ENCODE data around the gene CAPS. TPM values are rescaled to one million over a fixed set of nuclear protein-coding genes. Genes with fewer than 3 reads are reported as not detected.

The CAPS gene
- total and polyA plus RNA-seq, 12 donors: 7.1 to 146 (median 19.2) TPM

DNA sequence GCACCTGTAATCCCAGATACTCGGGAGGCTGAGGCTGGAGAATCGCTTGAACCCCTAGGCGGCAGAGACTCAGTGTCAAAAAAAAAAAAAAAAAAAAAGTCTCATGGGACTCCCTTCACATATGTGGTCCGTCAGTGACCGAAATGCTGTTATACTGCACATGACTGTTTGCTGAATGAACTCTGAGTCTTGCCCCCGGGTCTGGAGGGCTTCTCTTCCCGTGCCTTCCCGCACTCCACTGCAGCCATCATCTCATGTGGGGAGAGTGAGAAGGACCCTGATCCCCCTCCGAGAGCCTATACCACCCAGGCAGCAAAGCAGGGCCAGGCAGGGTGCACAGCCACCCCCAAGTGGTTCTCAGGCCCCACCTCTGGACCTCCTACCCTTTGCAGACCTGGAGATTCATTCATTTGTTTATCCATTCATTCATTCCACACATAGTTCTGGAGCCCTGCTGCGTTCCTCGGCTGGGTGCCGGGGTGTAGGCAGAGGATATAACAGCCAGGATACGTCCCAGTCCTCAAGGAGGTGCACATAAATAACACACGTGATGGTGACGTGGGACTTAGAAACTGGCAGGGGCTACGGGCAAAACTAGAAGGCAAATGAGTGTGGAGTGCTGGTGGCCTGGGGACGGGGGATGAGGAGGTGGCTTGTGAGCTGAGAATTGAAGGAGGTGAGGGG lies 24.6 kb upstream of the CAPS start:
- TF ChIP-seq, protein P1, sequence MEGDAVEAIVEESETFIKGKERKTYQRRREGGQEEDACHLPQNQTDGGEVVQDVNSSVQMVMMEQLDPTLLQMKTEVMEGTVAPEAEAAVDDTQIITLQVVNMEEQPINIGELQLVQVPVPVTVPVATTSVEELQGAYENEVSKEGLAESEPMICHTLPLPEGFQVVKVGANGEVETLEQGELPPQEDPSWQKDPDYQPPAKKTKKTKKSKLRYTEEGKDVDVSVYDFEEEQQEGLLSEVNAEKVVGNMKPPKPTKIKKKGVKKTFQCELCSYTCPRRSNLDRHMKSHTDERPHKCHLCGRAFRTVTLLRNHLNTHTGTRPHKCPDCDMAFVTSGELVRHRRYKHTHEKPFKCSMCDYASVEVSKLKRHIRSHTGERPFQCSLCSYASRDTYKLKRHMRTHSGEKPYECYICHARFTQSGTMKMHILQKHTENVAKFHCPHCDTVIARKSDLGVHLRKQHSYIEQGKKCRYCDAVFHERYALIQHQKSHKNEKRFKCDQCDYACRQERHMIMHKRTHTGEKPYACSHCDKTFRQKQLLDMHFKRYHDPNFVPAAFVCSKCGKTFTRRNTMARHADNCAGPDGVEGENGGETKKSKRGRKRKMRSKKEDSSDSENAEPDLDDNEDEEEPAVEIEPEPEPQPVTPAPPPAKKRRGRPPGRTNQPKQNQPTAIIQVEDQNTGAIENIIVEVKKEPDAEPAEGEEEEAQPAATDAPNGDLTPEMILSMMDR (IDR thresholded peaks at IDR 0.05): no peak
- no peak for TF ChIP-seq POLR2A (IDR thresholded peaks at IDR 0.05)
- intact Hi-C loops (cut with DNase I): no loop called here
- no peaks in the 10 kb centered on the region for H3K27me3 ChIP-seq
- H3K9me3 ChIP-seq (replicated peaks in 1 of 3): no peaks in the 10 kb centered on the region
- 52 to 60% (median 53%) methylated on average over 16 to 17 of the region's 17 CpGs for WGBS, 4 donors
- peak in 1 of 7 donors; percentile 14 for DNase-seq
- H3K27ac ChIP-seq: no peak overlapping the region
- H3K4me3 ChIP-seq: no peak overlapping the region
- peaks cover 3 to 24% of the 10 kb centered on the region in 2 donors for H3K4me1 ChIP-seq (replicated peaks in 1 of 2)
- no peaks in the 10 kb centered on the region for H3K36me3 ChIP-seq (replicated peaks in 1 of 2)

DNA sequence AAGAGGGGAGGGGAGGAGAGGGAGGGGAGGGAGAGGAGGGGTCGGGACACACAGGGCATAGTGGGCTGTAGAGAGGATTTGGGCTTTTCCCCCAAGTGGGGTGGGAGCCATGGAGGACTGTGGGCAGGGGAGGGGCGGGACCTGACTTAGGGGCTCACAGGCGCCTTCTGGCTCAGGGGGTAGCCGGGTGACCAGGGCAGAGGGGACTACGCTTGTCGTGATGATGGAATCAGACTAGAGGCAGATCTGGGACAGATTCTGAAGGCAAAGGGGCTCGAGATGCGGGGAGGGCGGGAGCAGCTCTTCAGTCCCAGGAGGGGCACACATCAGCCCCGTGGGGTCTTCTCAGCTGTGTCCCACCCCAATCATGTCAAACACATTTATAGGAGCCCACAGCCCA lies 24.0 kb upstream of the CAPS start:
- Histone ChIP-seq H3K27me3 (no peaks in the 10 kb centered on the region), H3K4me3 (no peak overlapping the region), H3K27ac (no peak overlapping the region), H3K36me3 (replicated peaks in 1 of 2) (peaks cover 0 to 6% of the 10 kb centered on the region in 2 donors), H3K4me1 (replicated peaks in 1 of 2) (peaks cover 10 to 30% of the 10 kb centered on the region in 2 donors), H3K9me3 (replicated peaks in 1 of 3) (no peaks in the 10 kb centered on the region)
- TF ChIP-seq, protein P1 (IDR thresholded peaks at IDR 0.05): no peak
- TF ChIP-seq POLR2A (IDR thresholded peaks at IDR 0.05): no peak
- DNase-seq: peak in 1 of 7 donors; percentile 15
- 41 to 54% (median 45%) methylated on average over 10 of the region's 10 CpGs for WGBS, 4 donors
- intact Hi-C loops (cut with DNase I): loop anchor here in 1 of 2 donors (5.0 kb wide), 1 partner anchor 83 kb away; the partner anchor contains the start of gene NRTN

DNA sequence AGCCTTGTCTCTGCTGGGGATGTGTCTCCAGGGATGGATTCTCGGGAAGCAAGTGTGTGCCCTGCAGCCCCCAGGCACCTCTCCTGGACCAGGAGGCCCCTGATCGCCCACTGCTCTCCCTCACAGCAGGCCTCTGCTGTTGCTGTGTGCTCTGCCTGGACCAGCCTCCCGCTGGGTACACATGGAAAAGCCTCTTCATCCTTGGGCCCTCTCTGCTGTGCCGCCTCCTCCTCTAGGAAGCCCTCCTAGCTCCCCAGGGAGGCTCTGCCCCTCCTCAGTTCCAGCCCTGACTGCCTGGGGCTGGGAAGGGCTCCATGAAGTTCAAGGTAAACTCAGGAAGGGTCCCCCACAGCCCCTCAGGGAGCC lies 22.5 kb upstream of the CAPS start:
- Histone ChIP-seq H3K9me3 (replicated peaks in 1 of 3) (no peaks in the 10 kb centered on the region), H3K36me3 (replicated peaks in 1 of 2) (peaks cover 0 to 20% of the 10 kb centered on the region in 2 donors), H3K4me1 (replicated peaks in 1 of 2) (peaks cover 19 to 45% of the 10 kb centered on the region in 2 donors), H3K4me3 (no peak overlapping the region), H3K27ac (no peak overlapping the region), H3K27me3 (no peaks in the 10 kb centered on the region)
- DNase-seq: peak in 1 of 7 donors; percentile 26
- 53 to 59% methylated on average over 4 of the region's 4 CpGs; no CpG with 5 or more reads in 2 of the 4 donors for WGBS, 4 donors
- intact Hi-C loops (cut with DNase I): loop anchor here in 1 of 2 donors (5.0 kb wide), 1 partner anchor 84 kb away; the partner anchor contains the start of gene NRTN
- TF ChIP-seq, protein P1 (IDR thresholded peaks at IDR 0.05): no peak
- no peak for TF ChIP-seq POLR2A (IDR thresholded peaks at IDR 0.05)

DNA sequence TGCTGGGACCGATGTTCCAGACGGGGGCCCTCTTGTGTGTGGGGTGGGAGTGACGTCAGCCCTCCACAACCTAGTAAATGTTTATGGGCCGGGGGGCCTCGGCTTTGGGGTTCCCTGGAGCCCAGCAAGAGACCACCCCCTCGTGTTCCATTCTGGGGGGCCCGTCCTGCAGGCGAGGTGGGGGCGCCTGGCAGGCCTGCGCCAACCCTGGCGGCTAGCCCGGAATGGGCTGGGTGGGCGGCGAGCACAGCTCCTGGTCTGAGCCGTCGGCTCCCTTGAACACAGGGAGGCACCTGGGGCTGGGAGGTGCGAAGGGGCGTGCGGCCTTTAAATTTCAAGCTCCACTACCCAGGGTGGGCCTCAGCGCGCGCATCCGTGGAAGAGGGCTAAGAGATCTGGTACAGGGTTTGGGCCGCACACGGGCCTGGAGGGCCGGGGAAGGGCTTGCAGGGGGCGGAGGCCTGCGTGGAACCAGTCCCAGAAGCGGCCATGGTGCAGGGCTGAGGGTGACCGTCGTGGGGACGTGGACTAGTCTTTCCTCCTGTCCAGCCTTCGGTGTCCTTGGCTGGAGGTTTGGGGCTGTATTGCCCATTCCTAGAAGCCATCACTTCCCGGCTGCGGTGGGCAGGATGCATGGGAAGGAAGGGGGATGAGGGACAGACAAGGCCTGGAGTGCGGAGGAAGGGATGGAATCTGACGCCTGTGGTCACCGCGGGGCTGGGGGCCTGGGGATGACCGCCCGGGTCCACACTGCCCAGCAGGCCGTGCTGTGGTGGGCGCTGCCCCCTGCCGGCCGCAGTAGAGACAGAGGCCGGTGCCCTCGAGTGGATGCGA lies 21.9 kb upstream of the CAPS start:
- H3K27ac ChIP-seq: no peak overlapping the region
- peak in 6 of 7 donors; percentile 49 to 72 (median 62) for DNase-seq
- peaks cover 0 to 25% of the 10 kb centered on the region in 2 donors for H3K36me3 ChIP-seq (replicated peaks in 1 of 2)
- no peaks in the 10 kb centered on the region for H3K27me3 ChIP-seq
- 5 to 10% (median 8%) methylated on average over 22 to 48 of the region's 48 CpGs for WGBS, 4 donors
- intact Hi-C loops (cut with DNase I): loop anchor here (2.0 to 5.0 kb wide), 2 partner anchors 85 to 87 kb away; partner anchors contain the start of gene NRTN (in 2 of the 2)
- TF ChIP-seq, protein P1 (IDR thresholded peaks at IDR 0.05): peak; percentile 31 to 73 (median 66)
- TF ChIP-seq POLR2A (IDR thresholded peaks at IDR 0.05): no peak
- no peak overlapping the region for H3K4me3 ChIP-seq
- H3K9me3 ChIP-seq (replicated peaks in 1 of 3): no peaks in the 10 kb centered on the region
- H3K4me1 ChIP-seq (replicated peaks in 1 of 2): peaks cover 19 to 46% of the 10 kb centered on the region in 2 donors
